Jurkat, Clone E6-1 (cell line): ENCODE measurements around the gene CADM1. TPM values are rescaled to one million over a fixed set of nuclear protein-coding genes. Genes with fewer than 3 reads are reported as not detected.

Experiments used
- DNase-seq: peaks from one replicate; pipeline ENCODE4 v3.0.0-alpha.2; 2011; ENCODE audit warnings: low read depth, low spot score
- H3K4me3 ChIP-seq: 2 replicates; pipeline ENCODE4 v1.5.1; 2011; ENCODE audit warnings: mild to moderate bottlenecking, low read length, control low read depth, moderate library complexity
- polyA plus RNA-seq: library from polyadenylated mRNA; unstranded; fragments of >200 nt; gene quantifications from one replicate; pipeline ENCODE4 v1.2.1, GENCODE V29; 2012; ENCODE audit warnings: missing spikeins; ENCODE audit not compliant: insufficient read length, insufficient read depth

The CADM1 gene
- polyA plus RNA-seq = 6.1 TPM

GRCh38 chr11:115504276-115505158, at the start of gene CADM1:
Gene CADM1, minus strand, starts transcription at chr11:115504415.
- peak; percentile 79 for DNase-seq

DNA sequence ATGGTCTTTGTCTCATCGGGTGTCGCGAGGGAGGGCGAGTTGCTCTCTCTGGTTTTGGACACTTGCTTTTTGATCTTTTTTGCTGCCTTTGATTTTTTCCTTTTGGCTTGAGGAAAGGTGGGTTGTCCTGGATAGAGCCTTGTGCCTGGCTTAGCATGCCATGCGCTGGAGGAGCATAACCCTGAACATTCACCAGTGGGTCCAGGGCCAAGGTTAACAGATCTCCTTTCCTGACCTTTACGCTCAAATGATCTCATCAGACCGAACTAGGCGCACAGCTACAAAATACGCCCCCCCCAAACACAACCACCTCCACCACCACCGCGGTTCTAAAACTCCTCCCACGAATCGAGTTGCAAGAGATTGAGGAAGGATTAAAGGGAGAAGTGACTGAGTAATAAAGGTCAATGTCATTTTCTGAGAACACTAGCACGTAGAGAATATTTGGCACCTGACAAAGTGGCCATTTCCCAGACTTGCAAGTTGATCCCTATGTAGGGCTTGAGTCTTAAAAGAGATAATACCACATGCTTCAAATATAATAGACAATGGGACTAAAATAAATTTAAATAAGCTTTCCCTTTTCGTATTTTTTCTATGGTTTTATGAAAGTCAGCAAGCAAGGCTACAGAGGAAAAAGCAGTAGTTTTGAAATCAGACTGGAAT, 48.7 kb upstream of the CADM1 start:
- no peak for DNase-seq
- no peak overlapping the region for H3K4me3 ChIP-seq

More at GRCh38 chr11:115504276-115505158, at the start of gene CADM1:
- H3K4me3 ChIP-seq = peak within 1 kb of the TSS; percentile 59

- H3K4me3 ChIP-seq = no peak overlapping the region
- no peak for DNase-seq
Observed at GRCh38 chr11:115552151-115552772, 48.0 kb upstream of the CADM1 start.

- DNase-seq = no peak
- H3K4me3 ChIP-seq = no peak overlapping the region
Observed at GRCh38 chr11:115550291-115551059, 46.3 kb upstream of the CADM1 start.

- DNase-seq = no peak
- no peak overlapping the region for H3K4me3 ChIP-seq
Observed at GRCh38 chr11:115548878-115549528, 44.8 kb upstream of the CADM1 start.

- H3K4me3 ChIP-seq = no peak overlapping the region
- DNase-seq = no peak
Observed at GRCh38 chr11:115545581-115546210, 41.5 kb upstream of the CADM1 start.

DNA sequence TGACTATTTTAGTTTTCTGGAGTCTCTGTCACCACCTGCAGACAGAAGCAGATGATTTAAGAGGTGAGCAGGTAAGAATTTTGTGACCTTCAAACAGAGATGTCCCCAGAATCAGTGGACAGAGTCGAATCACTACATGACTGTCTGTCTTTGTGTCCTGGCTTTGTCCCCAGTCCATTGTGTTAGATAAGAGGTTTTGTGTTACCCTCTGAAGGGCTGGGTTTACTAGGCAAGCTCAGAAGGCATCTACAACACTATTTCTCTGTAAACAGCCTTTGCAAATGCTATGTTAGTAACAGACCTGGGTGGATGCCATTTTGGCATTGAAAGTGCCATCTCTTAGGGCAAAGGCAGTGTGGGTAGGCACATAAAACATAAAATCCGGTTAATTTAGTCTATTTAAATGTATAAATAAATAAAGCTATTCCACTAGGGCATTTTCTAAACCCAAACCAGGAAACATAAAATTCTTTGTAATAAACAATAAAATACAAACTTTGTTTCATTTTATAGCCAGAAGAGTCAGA, 40.3 kb upstream of the CADM1 start:
- H3K4me3 ChIP-seq = no peak overlapping the region
- no peak for DNase-seq

DNA sequence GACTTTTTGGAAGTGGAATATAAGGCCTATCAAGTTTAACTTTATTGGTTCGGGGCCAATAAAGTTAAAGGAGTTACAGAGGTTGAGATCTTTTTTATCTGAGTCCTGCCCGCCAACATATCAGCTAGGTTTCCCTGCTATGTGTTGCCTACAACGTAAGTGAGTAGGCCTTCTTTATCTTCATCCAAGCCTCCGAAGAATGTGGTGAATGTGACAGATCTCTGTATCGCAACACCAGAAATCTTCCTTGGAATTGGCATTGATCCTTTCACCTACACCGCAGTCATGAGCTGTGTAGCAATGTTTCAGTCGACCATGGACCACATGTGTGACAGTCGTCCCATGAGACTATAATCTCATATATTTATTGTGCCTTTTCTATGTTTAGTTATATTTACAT, 37.3 kb upstream of the CADM1 start:
- no peak for DNase-seq
- no peak overlapping the region for H3K4me3 ChIP-seq

DNA sequence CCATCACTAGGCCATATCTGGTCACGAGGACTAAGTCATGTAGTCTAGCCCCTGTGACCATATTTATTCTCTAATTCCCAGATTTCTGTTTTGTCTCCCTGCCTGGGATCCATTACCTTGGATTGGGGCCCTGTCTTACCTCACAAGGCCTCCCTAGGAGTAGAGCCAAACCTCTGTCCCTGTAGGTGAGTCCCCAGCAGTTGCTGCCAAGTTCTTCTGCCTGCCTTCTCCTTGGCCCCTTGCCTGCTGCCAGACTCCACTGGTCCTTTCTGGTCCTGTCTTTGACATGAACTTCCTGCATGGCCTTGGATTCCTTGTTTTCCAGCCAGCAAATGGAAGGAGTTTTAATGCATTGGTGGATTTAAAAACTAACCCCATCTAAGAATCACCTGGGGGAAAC, 35.6 kb upstream of the CADM1 start:
- DNase-seq = no peak
- no peak overlapping the region for H3K4me3 ChIP-seq

DNA sequence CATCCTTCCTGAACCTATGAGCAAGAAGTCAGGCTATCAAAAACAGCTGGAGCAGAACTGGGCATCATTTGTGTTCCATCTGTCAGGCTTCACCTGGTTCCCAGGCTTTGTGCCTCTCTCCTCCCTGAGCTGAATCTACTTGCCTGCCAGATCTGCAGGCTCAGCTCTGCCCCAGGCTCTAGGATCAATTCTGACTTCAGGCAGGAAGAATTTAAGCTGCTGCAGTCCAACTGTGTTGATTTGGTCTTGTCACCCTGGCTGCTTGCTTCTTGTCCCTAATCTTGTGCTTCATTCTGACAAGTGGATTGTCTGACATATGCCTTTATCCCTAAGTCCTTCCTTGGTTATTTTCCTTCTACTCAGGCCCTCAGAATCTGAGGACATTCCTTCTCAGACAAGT, 31.6 kb upstream of the CADM1 start:
- H3K4me3 ChIP-seq = no peak overlapping the region
- no peak for DNase-seq

DNA sequence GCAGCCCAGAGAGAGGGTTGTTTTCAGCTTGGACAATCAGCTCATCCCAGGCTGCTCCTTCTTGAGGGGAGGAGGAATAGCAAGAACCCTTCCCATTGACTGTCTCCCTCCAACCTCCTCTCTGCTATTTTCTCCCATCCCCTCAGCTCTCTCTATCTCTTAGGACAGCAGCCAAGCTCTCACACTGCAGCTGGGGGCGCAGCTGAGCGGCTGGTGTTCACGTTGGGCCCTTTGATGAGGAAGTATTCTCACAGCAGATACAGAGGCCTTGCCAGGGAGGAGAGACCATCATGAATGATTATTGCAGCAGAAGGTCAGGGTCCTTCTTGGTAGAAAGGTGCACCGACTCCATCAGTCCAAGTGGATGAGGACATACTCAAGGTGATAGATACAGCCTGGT, 26.5 kb upstream of the CADM1 start:
- no peak overlapping the region for H3K4me3 ChIP-seq
- DNase-seq = no peak

- DNase-seq = no peak
- H3K4me3 ChIP-seq = no peak overlapping the region
Observed at GRCh38 chr11:115528225-115528624, 24.0 kb upstream of the CADM1 start.

DNA sequence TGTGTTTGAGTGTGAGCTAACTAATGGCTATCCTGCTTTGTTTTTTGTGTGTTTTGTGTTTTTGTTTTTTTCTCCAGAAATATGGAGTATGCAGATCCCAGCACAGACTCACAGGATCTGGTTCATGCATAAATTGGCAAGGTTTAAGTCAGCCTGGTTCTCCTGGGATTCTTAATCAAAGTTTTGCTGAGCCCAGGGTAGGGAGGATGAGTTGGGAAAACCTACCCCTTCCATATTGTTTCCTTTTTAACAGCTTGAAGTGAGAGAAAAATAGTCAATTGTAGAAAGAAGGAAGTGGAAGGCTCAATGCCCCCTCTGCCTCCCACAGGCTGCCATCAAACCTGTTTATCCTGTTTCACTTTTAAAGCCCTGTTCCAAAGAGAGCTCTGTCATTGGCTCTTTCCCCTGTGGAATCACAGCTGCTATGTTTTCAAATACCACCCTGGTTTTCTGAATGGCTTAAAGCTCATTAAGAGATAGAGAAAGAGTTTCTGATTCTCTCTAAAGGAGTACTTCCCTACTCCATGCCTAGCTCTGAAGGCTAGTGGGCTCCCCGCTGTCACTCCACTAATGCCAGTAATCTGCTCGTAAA, 23.4 kb upstream of the CADM1 start:
- DNase-seq = no peak

DNA sequence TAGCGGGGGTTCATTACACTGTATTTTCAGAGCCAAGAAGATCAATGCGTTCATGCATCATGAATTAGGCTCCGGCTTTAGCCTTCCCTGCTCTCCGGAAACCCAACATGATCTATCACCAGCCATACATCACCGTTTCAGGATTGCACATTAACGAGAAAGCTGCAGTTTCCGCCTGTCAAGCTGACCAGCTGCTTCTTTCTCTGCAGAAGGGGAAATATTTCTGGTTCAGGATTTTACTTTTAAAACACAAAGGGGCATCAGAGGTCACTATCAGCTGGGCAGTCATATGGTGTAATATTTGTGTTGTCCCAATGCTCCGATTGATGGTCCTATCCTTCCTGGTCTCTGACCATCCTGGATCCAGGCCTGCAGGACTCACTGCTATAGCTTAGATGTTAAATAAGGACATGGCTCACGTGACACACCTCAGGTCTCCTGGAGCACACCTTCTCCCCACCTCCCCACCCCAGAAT, 21.4 kb upstream of the CADM1 start:
- no peak overlapping the region for H3K4me3 ChIP-seq
- no peak for DNase-seq

More for the DNA sequence above, 23.4 kb upstream of the CADM1 start:
- H3K4me3 ChIP-seq = no peak overlapping the region

GRCh38 chr11:115524572-115524971, 20.4 kb upstream of the CADM1 start:
- H3K4me3 ChIP-seq = no peak overlapping the region
- DNase-seq = no peak

GRCh38 chr11:115523727-115524399, 19.6 kb upstream of the CADM1 start:
- no peak for DNase-seq
- no peak overlapping the region for H3K4me3 ChIP-seq

DNA sequence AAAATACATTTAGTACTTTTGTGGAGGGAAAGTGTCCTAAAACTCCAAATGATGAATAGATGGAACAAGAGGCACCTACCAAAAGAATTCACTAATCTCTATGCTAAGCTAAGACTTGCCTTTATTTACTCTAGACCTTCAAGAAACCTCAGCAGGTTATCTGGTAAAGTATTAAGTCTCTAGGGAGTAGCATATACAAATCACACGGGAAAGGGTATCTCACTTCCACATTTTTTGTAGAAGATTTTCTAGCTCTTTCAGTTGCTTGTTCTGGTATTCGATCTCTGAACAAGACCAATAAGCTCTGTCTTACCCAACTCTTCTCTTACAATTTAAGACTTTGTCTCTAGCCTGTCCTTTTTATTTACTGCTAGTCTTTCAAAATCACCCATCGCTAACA, 18.1 kb upstream of the CADM1 start:
- no peak for DNase-seq
- H3K4me3 ChIP-seq = no peak overlapping the region
